Jurkat, Clone E6-1 (cell line): ENCODE measurements around the gene ROBO3.

Experiments used
- DNase-seq: peaks from one replicate; pipeline ENCODE4 v3.0.0-alpha.2; 2011; ENCODE audit warnings: low read depth, low spot score
- H3K4me3 ChIP-seq: 2 replicates; pipeline ENCODE4 v1.5.1; 2011; ENCODE audit warnings: mild to moderate bottlenecking, low read length, control low read depth, moderate library complexity

The ROBO3 gene

DNA sequence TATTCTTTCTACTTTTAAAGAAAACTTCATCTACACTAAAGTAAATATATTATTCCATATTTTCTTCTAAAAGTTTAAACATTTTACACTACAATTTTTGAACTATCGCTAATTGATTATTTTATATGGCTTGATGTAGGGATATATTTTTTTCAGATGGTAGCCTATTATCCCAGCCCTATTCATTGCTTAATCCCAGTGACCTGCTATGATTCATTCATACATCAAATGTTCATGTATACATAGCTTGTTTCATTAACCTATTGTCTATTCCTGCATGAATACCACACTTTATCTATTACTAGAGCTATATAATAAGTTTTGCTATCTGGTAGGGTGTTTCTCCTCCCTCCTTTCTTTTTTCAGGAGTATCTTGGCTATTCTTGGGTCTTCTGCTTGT is 37.4 kb downstream of the ROBO3 start:
- DNase-seq: no peak
- no peak overlapping the region for H3K4me3 ChIP-seq

DNA sequence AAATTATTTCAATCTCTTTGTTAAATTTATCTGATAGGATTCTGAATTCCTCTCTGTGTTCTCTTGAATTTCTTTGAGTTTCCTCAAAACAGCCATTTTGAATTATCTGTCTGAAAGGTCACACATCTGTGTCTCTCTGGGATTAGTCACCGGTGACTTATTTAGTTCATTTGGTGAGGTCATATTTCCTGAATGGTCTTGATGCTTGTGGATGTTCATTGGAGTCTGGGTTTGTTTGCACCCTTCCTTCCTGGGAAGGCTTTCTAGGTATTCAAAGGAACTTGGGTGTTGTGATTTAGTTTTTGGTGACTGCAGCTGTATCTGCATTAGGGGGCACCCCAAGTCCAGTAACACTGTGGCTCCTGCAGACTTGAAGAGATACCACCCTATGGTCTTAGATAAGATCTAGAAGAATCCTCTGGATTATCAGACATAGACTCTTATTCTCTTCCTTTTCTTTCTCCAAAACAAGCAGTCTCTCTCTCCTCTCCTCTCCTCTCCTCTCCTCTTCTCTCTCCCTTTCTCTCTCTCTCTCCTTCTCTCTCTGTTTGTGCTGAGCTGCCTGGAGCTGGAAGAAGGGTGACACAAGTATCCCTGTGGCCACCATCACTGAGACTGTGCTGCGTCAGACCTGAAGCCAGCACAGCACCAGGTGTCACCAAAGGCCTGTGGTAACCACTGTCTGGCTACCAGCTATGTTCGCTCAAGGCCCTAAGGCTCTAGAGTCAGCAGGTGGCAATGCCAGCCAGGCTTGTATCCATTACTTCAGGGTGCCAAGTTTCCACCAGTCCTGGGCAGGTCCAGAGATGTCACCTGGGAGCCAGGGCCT is 50.5 kb downstream of the ROBO3 start:
- no peak overlapping the region for H3K4me3 ChIP-seq
- peak; percentile 59 for DNase-seq

DNA sequence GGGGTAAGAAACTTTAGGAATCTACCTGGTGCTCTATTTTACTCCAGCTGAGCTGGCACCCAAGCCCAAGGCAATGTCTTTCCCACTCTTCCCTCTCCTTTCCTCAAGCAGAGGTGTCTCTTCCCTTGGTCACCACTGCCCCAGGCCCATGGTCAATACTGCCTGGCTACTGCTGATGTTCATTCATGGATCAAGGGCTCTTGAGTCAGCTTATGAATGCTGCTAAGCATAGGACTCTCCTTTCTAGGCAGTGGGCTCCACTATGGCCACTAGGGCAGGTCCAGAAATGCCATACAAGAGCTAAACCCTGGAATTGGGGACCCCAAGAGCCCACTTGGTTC is 51.1 kb downstream of the ROBO3 start:
- DNase-seq: no peak
- H3K4me3 ChIP-seq: no peak overlapping the region

DNA sequence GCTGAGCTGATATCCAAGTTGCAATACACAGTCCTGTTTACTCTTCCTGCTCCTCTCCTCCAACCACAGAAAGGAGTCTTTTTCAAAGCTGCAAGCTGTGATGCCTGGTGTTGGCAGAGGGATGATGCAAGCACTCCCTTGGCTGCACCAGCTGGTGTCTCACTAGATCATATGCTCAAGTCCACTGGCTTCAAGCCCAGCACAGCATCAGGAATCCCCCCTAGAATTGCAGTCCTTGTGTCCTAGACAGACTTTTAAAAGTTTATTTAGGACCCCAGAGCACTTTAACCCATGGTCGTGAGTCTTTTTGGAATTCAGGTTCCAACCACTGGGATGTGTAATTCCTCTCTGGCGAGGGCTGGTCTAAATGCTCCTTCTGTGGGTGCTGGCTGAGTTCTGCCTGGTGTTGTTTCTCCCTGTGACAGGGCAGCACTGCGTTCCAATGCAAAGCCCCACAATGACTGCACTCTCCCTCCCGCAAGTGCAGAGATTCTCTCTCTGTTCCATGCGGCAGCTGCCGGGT is 51.9 kb downstream of the ROBO3 start:
- peak; percentile 72 for DNase-seq
- no peak overlapping the region for H3K4me3 ChIP-seq

DNA sequence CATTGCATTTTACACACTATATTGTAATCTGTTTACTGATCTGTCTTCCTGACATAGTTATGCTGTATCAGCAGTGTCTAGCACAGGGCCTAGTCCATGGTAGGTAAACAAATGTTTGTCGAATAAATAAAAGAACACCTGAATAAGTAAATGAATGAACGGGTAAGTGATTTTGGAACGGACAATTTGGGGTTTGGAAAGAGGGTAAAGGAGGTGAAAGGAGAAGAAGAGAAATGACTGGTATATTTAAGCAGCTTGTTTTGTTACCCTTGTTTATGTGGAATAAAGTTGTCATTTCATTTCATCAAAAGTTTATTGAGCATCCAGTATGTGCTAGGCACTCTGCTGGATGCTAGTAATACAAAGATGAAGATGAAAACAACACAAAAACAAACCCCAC is 53.7 kb downstream of the ROBO3 start, which contains the start of gene HEPN1:
HEPN1 (plus strand) TSS at position 301 of the 400 bp plus-strand sequence.
- H3K4me3 ChIP-seq: no peak within 1 kb of the TSS
- DNase-seq: no peak

DNA sequence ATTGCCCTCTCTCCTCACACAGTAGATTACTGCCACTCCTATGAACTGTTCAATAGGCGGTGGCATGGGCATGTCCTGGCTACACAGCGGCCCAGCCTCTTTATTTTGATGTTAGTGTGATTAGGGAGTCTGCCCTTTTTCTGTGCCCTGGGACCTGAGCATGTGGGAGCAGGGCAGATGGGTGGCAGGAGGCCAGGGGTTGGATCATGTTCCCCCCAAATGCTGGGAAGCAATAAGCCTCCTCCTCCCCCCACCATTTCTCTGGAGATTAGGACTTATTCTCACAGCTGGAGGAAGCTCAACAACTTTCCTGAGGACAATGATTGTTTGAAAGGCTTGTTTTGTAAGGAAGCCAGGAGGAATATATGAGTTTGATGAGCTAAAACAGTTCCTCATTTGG is 54.7 kb downstream of the ROBO3 start:
- H3K4me3 ChIP-seq: no peak overlapping the region
- no peak for DNase-seq

DNA sequence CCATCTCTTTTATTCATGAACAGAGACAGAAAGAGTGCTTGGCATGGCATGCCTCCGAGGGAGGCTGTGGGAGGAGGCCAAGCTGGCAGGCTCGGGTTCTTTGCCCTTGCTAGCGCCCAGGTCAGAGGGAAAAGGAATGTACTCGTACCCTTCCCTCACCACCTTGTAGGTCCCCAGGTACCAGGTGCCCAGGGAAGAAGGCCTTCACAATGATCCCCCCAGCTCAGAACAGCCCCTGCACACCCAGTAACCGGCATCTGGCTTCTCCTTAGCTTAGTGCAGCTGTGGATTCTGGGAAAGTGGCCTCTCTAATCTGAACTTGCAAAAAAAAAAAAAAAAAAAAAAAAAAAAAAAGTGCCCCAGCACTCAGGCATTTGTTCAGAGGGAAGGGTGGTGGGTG is 55.1 kb downstream of the ROBO3 start:
- no peak overlapping the region for H3K4me3 ChIP-seq
- no peak for DNase-seq

DNA sequence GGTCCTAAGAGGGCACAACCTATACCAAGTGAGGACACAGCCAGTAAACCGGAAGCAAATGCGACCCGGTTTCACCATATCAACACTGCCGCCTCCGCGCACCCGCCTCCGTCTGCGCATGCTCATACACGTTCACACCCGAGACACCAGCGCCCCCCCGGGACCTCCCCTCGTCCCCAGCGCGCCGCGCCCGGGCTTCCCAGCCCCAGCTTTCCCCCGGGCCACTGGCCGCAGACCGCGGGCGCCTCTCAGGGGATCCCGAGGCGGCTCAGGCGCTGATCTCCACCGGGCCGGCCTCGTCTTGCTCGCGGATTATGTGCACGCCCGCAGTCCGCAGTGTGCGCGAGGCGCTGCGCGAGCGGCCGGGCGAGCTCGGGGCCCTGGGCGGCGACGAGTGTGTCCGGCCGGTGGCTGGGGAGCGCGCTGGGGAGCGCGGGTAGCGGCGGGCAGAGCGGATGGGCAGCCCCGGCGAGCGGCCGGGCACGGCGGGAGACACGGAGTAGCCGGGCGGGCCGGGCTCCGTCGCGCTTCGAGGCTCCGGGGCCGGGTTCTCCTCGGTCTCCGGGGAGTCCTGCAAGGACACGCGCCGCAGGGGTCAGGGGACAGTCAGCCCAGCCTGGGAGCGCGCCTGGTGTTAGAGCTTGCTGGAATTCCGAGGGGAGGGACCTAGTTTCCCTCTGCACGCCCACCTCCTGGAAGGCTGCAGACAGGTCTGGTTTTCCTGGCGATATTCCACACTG is 55.8 kb downstream of the ROBO3 start:
- H3K4me3 ChIP-seq: no peak overlapping the region
- DNase-seq: no peak

DNA sequence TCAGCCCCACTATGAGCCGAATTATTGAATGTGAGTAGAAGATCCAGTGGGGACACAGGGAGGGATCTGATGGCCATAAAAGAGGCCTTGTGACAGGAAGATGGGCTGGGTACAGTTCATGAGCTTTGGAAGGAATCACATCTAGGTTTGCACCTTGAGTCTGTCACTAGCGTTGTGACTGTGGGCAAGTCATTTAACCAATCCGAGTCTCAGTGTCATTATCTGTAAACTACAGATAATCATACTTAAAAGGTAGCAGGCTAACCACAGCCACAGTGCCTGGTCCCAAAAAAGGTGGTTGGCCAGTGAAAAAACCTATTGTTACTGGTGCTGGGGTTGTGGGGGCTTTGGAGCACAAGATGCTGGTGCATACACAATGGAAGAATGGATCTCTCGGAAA is 57.6 kb downstream of the ROBO3 start:
- H3K4me3 ChIP-seq: peak overlapping the region; percentile 23
- peak; percentile 94 for DNase-seq

DNA sequence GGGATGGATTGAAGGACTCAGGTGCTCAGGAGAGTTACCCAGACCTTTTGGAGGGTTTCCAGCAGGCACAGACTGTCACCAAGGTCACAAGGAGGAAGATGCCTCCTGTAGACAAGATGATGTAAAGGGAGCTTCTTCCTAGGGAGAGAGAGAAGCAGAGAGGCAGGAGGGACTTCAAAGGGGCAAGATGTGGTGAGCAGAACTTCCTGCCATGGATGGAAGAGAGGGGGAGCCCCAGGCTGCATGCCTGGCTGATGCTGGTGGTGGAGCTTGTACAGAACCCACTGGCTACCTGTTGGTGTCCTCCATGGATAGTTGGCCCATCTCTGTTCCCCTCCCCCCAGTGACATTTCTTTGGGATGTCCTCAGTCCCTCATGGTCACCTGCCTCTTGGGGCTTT is 58.1 kb downstream of the ROBO3 start:
- peak; percentile 89 for DNase-seq
- H3K4me3 ChIP-seq: peak overlapping the region; percentile 23

DNA sequence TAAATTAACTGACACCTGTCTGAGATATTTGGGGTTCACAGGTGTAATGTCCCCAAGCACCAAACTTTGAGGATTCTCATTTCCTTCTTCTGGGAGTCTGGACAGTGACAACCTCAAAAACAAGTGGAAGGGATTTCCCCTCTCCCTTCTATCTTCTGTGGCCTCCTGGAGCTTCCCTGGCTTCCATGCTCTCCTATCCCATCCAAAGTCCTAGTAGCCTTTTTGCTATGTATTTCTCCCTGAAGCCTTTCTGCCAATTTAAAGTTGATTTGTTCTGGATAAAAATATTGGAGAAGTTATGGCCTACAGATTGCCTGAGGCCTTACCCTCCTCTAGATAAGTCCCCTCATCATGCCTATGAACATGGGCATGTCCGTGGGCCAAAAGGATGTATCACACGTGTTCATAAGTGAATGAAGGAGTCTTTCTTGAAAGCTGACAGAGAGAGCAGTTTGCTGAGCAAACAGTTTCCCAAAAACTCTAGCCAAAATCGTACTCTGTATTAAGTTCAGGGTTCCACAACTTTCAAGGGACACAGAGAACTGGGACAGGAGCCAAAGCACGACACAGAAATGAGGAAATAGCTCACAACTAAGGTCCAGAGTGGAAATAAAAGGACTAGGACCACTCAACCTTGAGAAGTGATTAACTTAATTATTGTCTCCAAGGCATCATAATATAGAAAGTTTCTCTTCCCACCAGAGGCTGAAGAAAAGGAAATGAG is 63.9 kb downstream of the ROBO3 start:
- no peak for DNase-seq
- H3K4me3 ChIP-seq: no peak overlapping the region

DNA sequence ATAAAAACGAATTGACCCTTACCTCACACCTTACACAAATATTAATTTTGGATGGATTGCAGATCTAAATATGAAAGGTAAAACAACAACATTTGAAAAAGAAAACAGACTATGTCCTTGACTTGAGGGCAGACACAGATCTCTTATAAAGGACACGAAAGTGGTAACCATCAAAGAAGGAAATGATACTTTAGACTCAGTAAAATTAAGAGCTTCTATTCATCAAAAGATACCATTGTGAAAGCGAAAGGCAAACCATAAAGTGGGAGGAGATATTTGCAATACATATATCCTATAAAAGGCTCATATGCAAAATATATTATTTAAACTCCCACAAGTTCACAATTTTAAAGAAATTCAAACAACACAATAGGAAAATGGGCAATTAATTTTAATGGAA is 65.6 kb downstream of the ROBO3 start:
- H3K4me3 ChIP-seq: no peak overlapping the region
- DNase-seq: no peak
